Right lobe of liver (tissue), 6 donors: ENCODE data around the gene SEPTIN8. TPM values are rescaled to one million over a fixed set of nuclear protein-coding genes. Genes with fewer than 3 reads are reported as not detected.

Experiments
- ATAC-seq, 4 donors: fragments of 200-7000 bp; cut with Tn5 transposase; one replicate each; pipeline ENCODE4 v1.9.1; 2020; ENCODE audit warnings: mild to moderate bottlenecking in 4 of 4, moderate library complexity in 4 of 4
- DNase-seq, 3 donors: peaks; one replicate each; pipeline ENCODE4 v3.0.0-alpha.2; 2020
- H3K27ac ChIP-seq, 3 donors: fragments of 200-600 bp; one replicate each; pipeline ENCODE4 v1.8.0; 2022
- H3K27me3 ChIP-seq, 2 donors: fragments of 200-600 bp; one replicate each; pipeline ENCODE4 v1.8.0; 2022
- H3K36me3 ChIP-seq, 4 donors: fragments of 200-600 bp; sonication (generic) in 1 of 4; one replicate each; pipeline versions ENCODE4 v1.5.1 to v1.8.0; 2017 to 2022; ENCODE audit warnings: control low read depth in 1 of 4
- H3K4me1 ChIP-seq, 4 donors: fragments of 200-600 bp; sonication (generic) in 1 of 4; one replicate each; pipeline versions ENCODE4 v1.5.1 to v1.8.0; 2017 to 2022; ENCODE audit warnings: control low read depth in 1 of 4
- H3K4me3 ChIP-seq, 3 donors: fragments of 200-600 bp; one replicate each; pipeline ENCODE4 v1.8.0; 2022
- H3K9me3 ChIP-seq, 4 donors: fragments of 200-600 bp; sonication (generic) in 1 of 4; one replicate each; pipeline versions ENCODE4 v1.5.1 to v1.8.0; 2017 to 2022; ENCODE audit warnings: control low read depth in 1 of 4
- POLR2A ChIP-seq: fragments of 450-650 bp; IDR thresholded peaks from one replicate; pipeline ENCODE4 v1.6.1; 2017; ENCODE audit warnings: antibody characterized with exemption, mild to moderate bottlenecking
- WGBS: methylation state at CpG from one replicate; pipeline ENCODE4 v1.1.6; 2018; ENCODE audit warnings: low coverage, low lambda C conversion rate; ENCODE audit not compliant: insufficient coverage; ENCODE audit errors: missing lambda C conversion rate; 5-methylcytosine and 5-hydroxymethylcytosine counted together
- intact Hi-C, 2 donors: fragments of 100-400 bp; cut with DNase I; formaldehyde crosslinking; loops; one replicate each; pipeline versions ENCODE4 v1.11.2 to v1.14.1; 2022
- total RNA-seq, 6 experiments: library from RNA; depleted of rRNA in 2 of 6; stranded (reverse); fragments of >200 nt in 2 of 6; fragmentation: NEBNext Ultra II Directional in 3 of 6; extraction: Animal tissue kit (Norgen Biotek cat#: 25700) in 3 of 6; gene quantifications; one replicate each; pipeline versions ENCODE4 v1.1.0 to v1.2.4, GENCODE V29; 2016 to 2023
- TF ChIP-seq, protein P1 (sequence below), 4 donors: fragments of 200-600 bp in 3 of 4; fragments of 450-650 bp in 1 of 4; IDR thresholded peaks; one replicate each; pipeline versions ENCODE4 v1.5.1 to v1.8.0; 2016 to 2022; ENCODE audit warnings: antibody characterized with exemption in 4 of 4, mild to moderate bottlenecking in 2 of 4
- donor health status: DM: no; HTN: yes; CAD: no.
- donor health status: DM: no; HTN: no; CAD: no.
- donor health status: DM: no; HTN: no; CAD: no.
- donor health status: DM: no; HTN: yes; CAD: no.
- donor health status: DM: no; HTN: yes; CAD: no.

Gene SEPTIN8
- total RNA-seq, 6 experiments from 2014 or later = 8.0 to 15.9 (median 13.3) TPM

DNA sequence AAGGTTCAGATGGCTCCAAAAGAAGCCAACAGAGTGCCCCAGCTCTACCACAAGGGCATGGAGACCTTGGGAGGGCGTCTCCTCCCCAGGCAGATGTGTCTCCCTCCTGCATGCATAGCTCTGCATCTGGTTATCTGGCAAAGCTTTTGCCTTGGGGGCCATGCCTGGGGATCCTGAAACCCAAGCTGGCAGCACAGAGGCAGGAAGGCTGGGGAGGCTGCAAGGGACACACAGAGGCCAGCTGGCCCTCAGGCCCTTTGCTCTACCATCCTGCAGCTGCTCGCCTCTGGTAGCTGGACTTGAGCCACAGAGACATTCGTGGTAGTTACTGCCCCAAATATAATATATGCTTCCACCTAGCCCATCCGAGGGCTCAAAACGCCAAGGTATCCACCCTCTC is 3.9 kb downstream of the SEPTIN8 start:
- intact Hi-C loops = no loop called here
- Histone ChIP-seq H3K9me3 (no peaks in the 10 kb centered on the region), H3K27ac (no peak overlapping the region), H3K4me3 (no peak overlapping the region), H3K27me3 (no peaks in the 10 kb centered on the region), H3K36me3 (no peaks in the 10 kb centered on the region), H3K4me1 (peaks cover 0 to 5% (median 0%) of the 10 kb centered on the region in 4 donors)
- ATAC-seq = no peak
- 100% methylated on average over 2 of the region's 5 CpGs for whole genome bisulfite sequencing
- TF ChIP-seq POLR2A = no peak
- TF ChIP-seq, protein P1, sequence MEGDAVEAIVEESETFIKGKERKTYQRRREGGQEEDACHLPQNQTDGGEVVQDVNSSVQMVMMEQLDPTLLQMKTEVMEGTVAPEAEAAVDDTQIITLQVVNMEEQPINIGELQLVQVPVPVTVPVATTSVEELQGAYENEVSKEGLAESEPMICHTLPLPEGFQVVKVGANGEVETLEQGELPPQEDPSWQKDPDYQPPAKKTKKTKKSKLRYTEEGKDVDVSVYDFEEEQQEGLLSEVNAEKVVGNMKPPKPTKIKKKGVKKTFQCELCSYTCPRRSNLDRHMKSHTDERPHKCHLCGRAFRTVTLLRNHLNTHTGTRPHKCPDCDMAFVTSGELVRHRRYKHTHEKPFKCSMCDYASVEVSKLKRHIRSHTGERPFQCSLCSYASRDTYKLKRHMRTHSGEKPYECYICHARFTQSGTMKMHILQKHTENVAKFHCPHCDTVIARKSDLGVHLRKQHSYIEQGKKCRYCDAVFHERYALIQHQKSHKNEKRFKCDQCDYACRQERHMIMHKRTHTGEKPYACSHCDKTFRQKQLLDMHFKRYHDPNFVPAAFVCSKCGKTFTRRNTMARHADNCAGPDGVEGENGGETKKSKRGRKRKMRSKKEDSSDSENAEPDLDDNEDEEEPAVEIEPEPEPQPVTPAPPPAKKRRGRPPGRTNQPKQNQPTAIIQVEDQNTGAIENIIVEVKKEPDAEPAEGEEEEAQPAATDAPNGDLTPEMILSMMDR (IDR thresholded peaks at IDR 0.05) = no peak
- no peak for DNase-seq

DNA sequence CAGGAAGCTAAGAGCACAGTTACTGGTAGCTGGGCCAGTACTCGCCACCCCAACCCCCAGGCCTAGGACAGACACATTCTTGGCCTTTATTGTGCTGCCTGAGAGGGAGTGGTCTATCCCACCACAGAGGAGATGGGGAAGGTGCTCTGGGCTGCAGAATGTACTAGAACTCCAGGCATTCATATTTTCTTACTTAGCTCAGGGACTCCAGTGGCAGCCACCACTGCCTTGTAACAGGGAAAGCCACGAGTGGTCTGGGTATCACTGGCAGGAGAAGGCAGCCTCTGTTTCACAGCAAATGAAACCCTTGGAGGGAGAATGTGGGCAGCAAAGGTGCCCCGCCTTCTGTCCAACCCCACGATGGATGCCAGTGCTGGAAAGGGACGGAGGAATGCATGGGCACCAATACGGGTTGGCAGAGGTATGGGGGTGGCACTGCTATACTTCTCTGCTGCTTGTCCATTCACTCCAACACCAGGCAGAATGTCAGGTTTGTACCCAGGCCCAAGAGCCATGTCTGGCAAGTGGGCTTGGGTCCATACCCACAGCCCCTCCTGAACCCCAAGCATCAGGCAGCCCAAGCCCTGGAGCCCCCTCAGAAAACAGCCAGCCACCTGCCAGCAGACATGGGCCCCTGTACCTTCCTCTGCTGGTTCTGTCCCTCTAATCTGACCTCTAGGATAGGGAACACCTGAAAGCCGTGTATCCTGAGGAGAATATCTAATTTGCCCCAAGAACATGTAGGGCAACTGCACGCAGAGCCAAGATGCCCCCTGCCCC is 4.6 kb downstream of the SEPTIN8 start:
- no peak overlapping the region for H3K27ac ChIP-seq
- H3K9me3 ChIP-seq = no peaks in the 10 kb centered on the region
- H3K4me1 ChIP-seq = no peaks in the 10 kb centered on the region
- no peak for DNase-seq
- no peak overlapping the region for H3K4me3 ChIP-seq
- no peaks in the 10 kb centered on the region for H3K36me3 ChIP-seq
- WGBS = 89% methylated on average over 4 of the region's 8 CpGs
- H3K27me3 ChIP-seq = no peaks in the 10 kb centered on the region
- ATAC-seq = no peak
- TF ChIP-seq, protein P1 (IDR thresholded peaks at IDR 0.05) = no peak
- no peak for TF ChIP-seq POLR2A
- intact Hi-C loops = no loop called here

DNA sequence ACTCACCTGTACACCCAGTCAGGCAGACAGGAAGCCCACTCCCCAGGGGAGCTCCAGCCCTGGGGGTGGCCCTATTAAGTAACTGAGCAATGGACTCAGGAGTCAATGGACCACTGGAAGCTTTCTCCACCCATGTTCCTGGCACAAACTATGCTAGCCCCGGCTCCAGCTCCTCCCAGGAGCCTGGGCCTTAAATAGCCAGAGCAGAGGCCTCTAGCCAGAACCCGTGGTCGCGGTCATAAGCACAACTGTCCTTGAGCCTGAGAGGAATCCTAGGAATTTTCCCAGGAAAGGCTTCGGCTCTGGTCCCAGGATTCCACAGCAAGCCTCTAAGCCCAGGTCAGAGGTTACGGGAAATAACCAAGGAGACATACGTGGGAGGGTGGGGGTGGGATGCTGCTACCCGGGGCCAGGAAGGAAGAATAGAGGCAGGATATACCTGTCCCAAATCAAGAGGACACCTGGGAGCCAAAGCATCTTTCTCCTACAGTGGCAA is 5.5 kb downstream of the SEPTIN8 start:
- H3K27ac ChIP-seq = peak overlapping the region in 1 of 3 donors; percentile 13
- peak in 1 of 4 donors; percentile 13 for ATAC-seq
- H3K4me1 ChIP-seq = no peaks in the 10 kb centered on the region
- no peaks in the 10 kb centered on the region for H3K27me3 ChIP-seq
- TF ChIP-seq, protein P1 (IDR thresholded peaks at IDR 0.05) = no peak
- no peak for TF ChIP-seq POLR2A
- intact Hi-C loops = no loop called here
- no peak overlapping the region for H3K4me3 ChIP-seq
- no peak for DNase-seq
- WGBS = 73% methylated on average over 6 of the region's 8 CpGs
- H3K9me3 ChIP-seq = no peaks in the 10 kb centered on the region
- no peaks in the 10 kb centered on the region for H3K36me3 ChIP-seq

DNA sequence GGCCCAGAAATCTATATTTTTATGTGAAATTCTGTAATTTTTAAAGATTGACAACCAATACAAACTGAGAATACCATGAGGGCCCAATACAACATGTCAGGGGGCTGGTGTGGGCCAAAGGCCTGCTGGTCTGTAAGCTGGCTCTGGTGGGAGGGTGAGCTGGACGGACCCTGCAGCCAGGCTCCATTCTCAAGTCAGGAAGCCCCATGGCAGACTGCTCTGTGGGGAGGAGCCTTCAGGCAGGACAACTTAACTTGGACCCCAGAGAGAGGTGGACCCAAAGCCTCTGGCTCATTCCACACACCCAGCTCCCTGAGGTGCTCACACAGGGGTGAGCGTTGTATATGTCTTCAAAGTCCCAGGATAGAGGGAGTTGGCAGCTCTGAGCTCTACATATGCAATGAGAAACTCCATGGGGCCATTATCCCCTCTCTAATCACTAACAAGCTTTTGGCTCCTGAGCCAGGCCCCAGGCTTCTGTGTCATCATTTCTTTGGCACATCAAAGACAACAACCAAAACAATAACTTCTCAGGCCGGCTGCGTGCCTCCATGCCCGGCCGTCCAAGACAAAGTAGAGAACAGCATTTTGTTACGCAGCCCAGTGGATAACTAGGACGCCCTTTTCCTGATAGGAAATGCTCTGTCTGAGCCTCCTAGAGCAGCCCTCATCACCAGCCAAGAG is 6.4 kb downstream of the SEPTIN8 start:
- H3K9me3 ChIP-seq = no peaks in the 10 kb centered on the region
- peak overlapping the region in 1 of 3 donors; percentile 13 for H3K27ac ChIP-seq
- no peaks in the 10 kb centered on the region for H3K27me3 ChIP-seq
- H3K4me1 ChIP-seq = no peaks in the 10 kb centered on the region
- H3K36me3 ChIP-seq = no peaks in the 10 kb centered on the region
- DNase-seq (no peak), ATAC-seq (no peak)
- intact Hi-C loops = no loop called here
- no peak overlapping the region for H3K4me3 ChIP-seq
- WGBS = 76% methylated on average over 5 of the region's 8 CpGs
- TF ChIP-seq POLR2A = no peak
- TF ChIP-seq, protein P1 (IDR thresholded peaks at IDR 0.05) = no peak
